Activated naive CD8-positive, alpha-beta T cell (primary cell): ENCODE measurements around the gene ADGRL3.
"Not testable (repeated sequence)": the region's sequence is repeated elsewhere in the genome, so short reads cannot be mapped to it uniquely, and the experiment has no call there.

ENCODE experiments used
- H3K27ac Mint-ChIP-seq: one replicate; pipeline ENCODE4 v1.8.0; 2021; ENCODE audit warnings: mixed read lengths
- H3K27me3 Mint-ChIP-seq: one replicate; pipeline ENCODE4 v1.8.0; 2021; ENCODE audit warnings: mixed read lengths
- H3K36me3 Mint-ChIP-seq: one replicate; pipeline ENCODE4 v1.8.0; 2021; ENCODE audit warnings: mixed read lengths
- H3K4me1 Mint-ChIP-seq: one replicate; pipeline ENCODE4 v1.8.0; 2021; ENCODE audit warnings: low read depth, mixed read lengths
- H3K4me3 Mint-ChIP-seq: one replicate; pipeline ENCODE4 v1.8.0; 2021; ENCODE audit warnings: mild to moderate bottlenecking, mixed read lengths
- H3K9me3 Mint-ChIP-seq: one replicate; pipeline ENCODE4 v1.8.0; 2021; ENCODE audit warnings: low read depth, mixed read lengths

ADGRL3 gene

DNA sequence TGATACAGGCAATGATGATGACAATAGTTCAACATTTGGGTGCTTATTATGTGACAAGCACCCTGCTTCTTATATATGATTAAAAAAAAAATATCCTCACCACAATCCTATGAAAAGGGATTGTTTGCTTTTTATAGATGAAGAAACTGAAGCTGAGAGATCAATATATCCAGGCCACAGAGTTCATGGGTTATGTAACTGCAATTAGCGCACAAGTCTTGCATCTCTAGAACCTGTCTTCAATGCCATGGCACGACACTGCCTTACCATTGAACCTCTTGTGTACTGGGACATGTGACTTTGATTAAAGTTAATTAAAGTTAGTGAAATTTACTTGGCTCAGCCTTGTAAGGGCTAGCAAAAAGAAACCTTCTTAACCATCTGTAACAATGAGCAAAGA is 599.7 kb downstream of the ADGRL3 start:
- Mint-ChIP-seq H3K27ac (no peak overlapping the region), H3K27me3 (no peaks in the 10 kb centered on the region), H3K36me3 (peaks cover 2% of the 10 kb centered on the region), H3K9me3 (peaks cover 16% of the 10 kb centered on the region), H3K4me3 (no peak overlapping the region), H3K4me1 (no peaks in the 10 kb centered on the region)

- no peak overlapping the region for H3K4me3 Mint-ChIP-seq
- H3K4me1 Mint-ChIP-seq = no peaks in the 10 kb centered on the region
- no peaks in the 10 kb centered on the region for H3K27me3 Mint-ChIP-seq
- H3K9me3 Mint-ChIP-seq = peaks cover 10% of the 10 kb centered on the region
- peaks cover 2% of the 10 kb centered on the region for H3K36me3 Mint-ChIP-seq
- no peak overlapping the region for H3K27ac Mint-ChIP-seq
Measured at GRCh38 chr4:61805227-61805626, 605.1 kb downstream of the ADGRL3 start.

GRCh38 chr4:61805979-61806378 is 605.9 kb downstream of the ADGRL3 start:
- H3K4me3 Mint-ChIP-seq = no peak overlapping the region
- H3K36me3 Mint-ChIP-seq = peaks cover 2% of the 10 kb centered on the region
- H3K4me1 Mint-ChIP-seq = no peaks in the 10 kb centered on the region
- peaks cover 10% of the 10 kb centered on the region for H3K9me3 Mint-ChIP-seq
- H3K27me3 Mint-ChIP-seq = no peaks in the 10 kb centered on the region
- H3K27ac Mint-ChIP-seq = no peak overlapping the region

DNA sequence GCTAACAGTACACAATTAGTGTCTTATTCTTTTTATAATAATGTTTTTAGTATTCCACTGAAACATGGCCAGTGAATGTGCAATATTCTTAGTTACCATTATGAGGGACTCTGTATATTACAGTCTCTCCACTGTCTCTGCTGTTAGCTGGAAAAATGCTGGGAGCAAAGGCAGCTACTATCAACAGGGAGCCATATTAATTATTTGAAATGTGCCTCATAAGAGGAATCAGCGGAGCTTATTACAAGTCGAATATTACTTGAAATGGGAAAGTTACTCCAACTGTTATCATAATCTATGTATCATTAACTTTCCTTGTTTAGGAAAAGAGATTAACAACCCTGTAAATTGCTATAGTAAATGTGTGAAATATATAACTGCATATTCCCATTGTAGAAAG is 612.0 kb downstream of the ADGRL3 start:
- H3K4me3 Mint-ChIP-seq = no peak overlapping the region

DNA sequence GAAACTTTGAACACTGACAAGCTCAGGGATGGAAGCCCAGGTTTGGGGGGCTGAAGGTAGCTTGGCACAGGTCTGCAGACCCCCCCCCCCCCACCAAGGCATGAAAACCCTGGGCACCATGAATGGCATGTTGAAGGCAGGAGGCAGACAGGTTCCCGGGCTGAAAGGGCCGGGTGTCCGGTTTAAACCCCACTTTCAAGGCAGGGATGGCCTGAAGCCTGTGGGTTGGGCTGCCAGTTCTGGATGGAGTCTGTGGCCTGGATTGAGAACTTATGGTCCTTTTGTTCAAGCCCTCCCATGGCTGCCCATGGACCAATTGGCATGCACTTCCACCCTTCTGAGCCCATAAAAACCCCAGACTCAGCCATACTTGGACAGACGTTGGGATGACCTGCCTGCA is 616.9 kb downstream of the ADGRL3 start:
- no peaks in the 10 kb centered on the region for H3K4me1 Mint-ChIP-seq
- no peak overlapping the region for H3K27ac Mint-ChIP-seq
- peaks cover 12% of the 10 kb centered on the region for H3K9me3 Mint-ChIP-seq
- H3K4me3 Mint-ChIP-seq = no peak overlapping the region
- no peaks in the 10 kb centered on the region for H3K36me3 Mint-ChIP-seq
- no peaks in the 10 kb centered on the region for H3K27me3 Mint-ChIP-seq

More for the DNA sequence above, 612.0 kb downstream of the ADGRL3 start:
- Mint-ChIP-seq H3K27me3 (no peaks in the 10 kb centered on the region), H3K27ac (no peak overlapping the region), H3K36me3 (no peaks in the 10 kb centered on the region), H3K9me3 (peaks cover 9% of the 10 kb centered on the region), H3K4me1 (no peaks in the 10 kb centered on the region)

- no peaks in the 10 kb centered on the region for H3K36me3 Mint-ChIP-seq
- H3K9me3 Mint-ChIP-seq = peaks cover 8% of the 10 kb centered on the region
- H3K4me1 Mint-ChIP-seq = no peaks in the 10 kb centered on the region
- no peak overlapping the region for H3K4me3 Mint-ChIP-seq
- no peak overlapping the region for H3K27ac Mint-ChIP-seq
- no peaks in the 10 kb centered on the region for H3K27me3 Mint-ChIP-seq
Measured at GRCh38 chr4:61820136-61820535, 620.0 kb downstream of the ADGRL3 start.

DNA sequence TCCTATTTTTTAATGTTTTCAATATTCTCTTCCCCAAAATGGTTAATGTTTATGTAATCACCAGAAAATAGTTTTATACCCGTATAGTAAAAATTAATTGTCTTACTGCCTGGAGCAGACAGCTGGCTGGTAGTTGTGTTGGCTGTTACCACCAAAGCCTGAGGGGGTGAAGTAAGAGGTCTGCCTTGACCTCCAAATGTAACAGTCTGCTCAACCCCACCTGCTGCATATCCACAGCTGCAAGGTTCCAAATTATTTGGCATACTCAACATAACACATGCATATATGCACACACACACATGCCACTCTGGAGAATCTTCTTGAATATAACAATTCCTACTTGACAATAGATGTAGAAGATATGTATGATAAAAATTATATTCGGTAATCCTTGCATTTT is 624.3 kb downstream of the ADGRL3 start:
- Mint-ChIP-seq H3K4me1 (no peaks in the 10 kb centered on the region), H3K36me3 (no peaks in the 10 kb centered on the region), H3K9me3 (no peaks in the 10 kb centered on the region), H3K27me3 (no peaks in the 10 kb centered on the region), H3K4me3 (no peak overlapping the region), H3K27ac (no peak overlapping the region)

GRCh38 chr4:61827907-61828391 is 627.8 kb downstream of the ADGRL3 start:
- Mint-ChIP-seq H3K27me3 (no peaks in the 10 kb centered on the region), H3K4me1 (no peaks in the 10 kb centered on the region)

GRCh38 chr4:61828960-61829359 is 628.8 kb downstream of the ADGRL3 start:
- H3K9me3 Mint-ChIP-seq = no peaks in the 10 kb centered on the region
- no peak overlapping the region for H3K4me3 Mint-ChIP-seq
- no peaks in the 10 kb centered on the region for H3K27me3 Mint-ChIP-seq
- H3K4me1 Mint-ChIP-seq = no peaks in the 10 kb centered on the region
- H3K36me3 Mint-ChIP-seq = no peaks in the 10 kb centered on the region
- no peak overlapping the region for H3K27ac Mint-ChIP-seq

More at GRCh38 chr4:61827907-61828391, 627.8 kb downstream of the ADGRL3 start:
- Mint-ChIP-seq H3K9me3 (no peaks in the 10 kb centered on the region), H3K36me3 (no peaks in the 10 kb centered on the region), H3K4me3 (no peak overlapping the region), H3K27ac (no peak overlapping the region)

DNA sequence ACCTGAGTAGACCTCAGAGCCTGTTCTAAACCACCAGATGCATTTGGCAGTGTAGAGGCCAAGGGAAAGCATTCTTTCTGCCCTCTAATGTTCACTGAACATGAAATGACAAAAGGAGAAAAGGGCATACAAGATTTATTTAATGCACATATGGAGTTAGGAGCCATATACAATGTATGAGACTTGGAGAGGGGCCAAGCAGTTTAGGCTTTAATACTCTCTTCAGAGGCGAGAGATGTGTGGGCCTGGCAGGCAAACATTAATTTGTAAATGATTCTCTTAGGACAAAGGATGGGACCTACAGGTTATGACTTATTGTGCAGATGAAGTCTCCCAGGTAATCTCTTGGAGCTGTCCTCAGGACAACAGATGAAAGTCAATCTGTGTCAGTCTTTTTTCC is 631.9 kb downstream of the ADGRL3 start:
- H3K4me3 Mint-ChIP-seq = no peak overlapping the region
- no peaks in the 10 kb centered on the region for H3K4me1 Mint-ChIP-seq
- no peaks in the 10 kb centered on the region for H3K9me3 Mint-ChIP-seq
- no peaks in the 10 kb centered on the region for H3K36me3 Mint-ChIP-seq
- no peak overlapping the region for H3K27ac Mint-ChIP-seq
- H3K27me3 Mint-ChIP-seq = no peaks in the 10 kb centered on the region

DNA sequence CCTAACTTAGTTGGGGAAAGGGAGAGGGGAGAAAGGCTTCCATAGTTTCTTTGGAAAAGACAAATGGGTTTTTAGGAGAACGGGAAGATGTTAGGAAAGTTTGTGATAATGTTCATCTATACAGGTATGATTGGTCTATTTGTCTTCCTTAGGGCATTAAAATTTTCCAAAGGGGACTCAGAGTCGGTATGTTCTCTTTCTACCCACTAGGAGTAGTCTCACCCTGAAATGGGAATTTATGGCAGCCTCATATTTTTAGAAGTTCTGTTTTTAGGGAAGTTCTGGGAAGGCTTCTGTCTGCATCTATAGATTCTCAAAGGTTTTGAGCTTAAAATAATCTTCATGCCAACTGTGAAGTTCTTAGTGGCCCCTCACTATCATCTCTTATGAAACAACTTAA is 637.3 kb downstream of the ADGRL3 start:
- H3K36me3 Mint-ChIP-seq = no peaks in the 10 kb centered on the region
- no peak overlapping the region for H3K27ac Mint-ChIP-seq

GRCh38 chr4:61838072-61838471 is 637.9 kb downstream of the ADGRL3 start:
- no peaks in the 10 kb centered on the region for H3K4me1 Mint-ChIP-seq
- no peaks in the 10 kb centered on the region for H3K36me3 Mint-ChIP-seq
- no peak overlapping the region for H3K4me3 Mint-ChIP-seq
- peaks cover 10% of the 10 kb centered on the region for H3K9me3 Mint-ChIP-seq
- no peak overlapping the region for H3K27ac Mint-ChIP-seq
- no peaks in the 10 kb centered on the region for H3K27me3 Mint-ChIP-seq

More for the DNA sequence above, 637.3 kb downstream of the ADGRL3 start:
- no peak overlapping the region for H3K4me3 Mint-ChIP-seq
- no peaks in the 10 kb centered on the region for H3K4me1 Mint-ChIP-seq
- no peaks in the 10 kb centered on the region for H3K27me3 Mint-ChIP-seq
- H3K9me3 Mint-ChIP-seq = peaks cover 6% of the 10 kb centered on the region

GRCh38 chr4:61841714-61842113 is 641.6 kb downstream of the ADGRL3 start:
- H3K4me3 Mint-ChIP-seq = no peak overlapping the region
- no peaks in the 10 kb centered on the region for H3K4me1 Mint-ChIP-seq
- H3K27me3 Mint-ChIP-seq = no peaks in the 10 kb centered on the region
- H3K27ac Mint-ChIP-seq = no peak overlapping the region
- H3K9me3 Mint-ChIP-seq = peaks cover 10% of the 10 kb centered on the region
- H3K36me3 Mint-ChIP-seq = no peaks in the 10 kb centered on the region

DNA sequence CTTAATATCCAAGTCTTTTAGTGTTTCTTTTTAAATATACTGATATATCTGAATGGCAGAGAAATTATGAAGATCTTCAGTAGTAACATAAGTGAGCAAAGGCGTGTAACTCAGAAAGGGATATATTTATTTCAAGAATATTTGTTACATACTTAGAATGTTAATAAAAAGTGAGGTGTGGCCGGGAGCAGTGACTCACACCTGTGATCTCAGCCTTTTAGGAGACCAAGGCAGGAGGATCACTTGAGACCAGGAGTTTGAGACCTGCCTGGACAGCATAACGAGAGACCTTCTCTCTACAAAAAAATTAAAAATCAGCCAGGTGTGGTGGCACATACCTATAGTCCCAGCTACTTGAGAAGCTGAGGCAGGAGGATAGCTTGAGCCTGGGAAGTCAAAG is 651.0 kb downstream of the ADGRL3 start:
- Mint-ChIP-seq H3K27ac (no peak overlapping the region), H3K27me3 (no peaks in the 10 kb centered on the region), H3K36me3 (no peaks in the 10 kb centered on the region), H3K4me3 (no peak overlapping the region), H3K4me1 (no peaks in the 10 kb centered on the region), H3K9me3 (peaks cover 12% of the 10 kb centered on the region)

DNA sequence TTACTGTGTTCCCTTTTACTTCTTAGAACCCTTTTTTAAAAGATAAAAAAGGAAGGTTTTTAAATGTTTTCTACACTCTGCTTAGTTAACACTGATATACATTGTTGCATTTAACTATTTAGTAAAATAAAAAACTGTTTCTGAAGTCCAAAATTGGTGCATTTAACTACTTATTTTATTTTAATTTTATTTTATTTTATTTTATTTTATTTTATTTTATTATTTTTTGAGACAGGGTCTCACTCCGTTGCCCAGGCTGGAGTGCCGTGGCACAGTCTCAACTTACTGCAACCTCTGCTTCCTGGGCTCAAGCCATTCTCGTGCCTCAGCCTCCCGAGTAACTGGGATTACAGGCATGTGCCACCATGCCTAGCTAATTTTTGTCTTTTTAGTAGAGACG is 652.0 kb downstream of the ADGRL3 start:
- not testable (repeated sequence) for H3K4me3 Mint-ChIP-seq, H3K27ac Mint-ChIP-seq, H3K4me1 Mint-ChIP-seq

DNA sequence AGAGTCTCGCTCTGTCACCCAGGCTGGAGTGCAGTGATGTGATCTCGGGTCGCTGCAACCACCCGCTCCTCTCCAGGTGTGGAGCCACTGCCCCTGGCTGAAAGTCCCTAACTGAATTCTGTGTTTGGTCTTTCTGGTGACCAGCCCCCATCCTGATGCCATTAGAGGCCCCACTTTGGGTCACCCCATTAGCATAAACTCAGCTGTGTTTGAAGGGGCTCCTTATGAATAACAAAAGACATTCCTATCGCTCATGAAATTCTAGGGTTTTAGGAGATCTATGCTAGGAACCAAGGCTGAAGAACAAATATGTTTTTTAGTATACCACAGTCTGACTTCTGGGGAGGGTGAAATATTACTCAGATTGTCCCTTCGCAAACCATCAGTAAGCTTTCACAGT is 652.9 kb downstream of the ADGRL3 start:
- peaks cover 16% of the 10 kb centered on the region for H3K9me3 Mint-ChIP-seq
- H3K4me3 Mint-ChIP-seq = no peak overlapping the region
- no peaks in the 10 kb centered on the region for H3K36me3 Mint-ChIP-seq
- no peaks in the 10 kb centered on the region for H3K4me1 Mint-ChIP-seq
- H3K27me3 Mint-ChIP-seq = no peaks in the 10 kb centered on the region
- no peak overlapping the region for H3K27ac Mint-ChIP-seq

More for the DNA sequence above, 652.0 kb downstream of the ADGRL3 start:
- H3K9me3 Mint-ChIP-seq = peaks cover 12% of the 10 kb centered on the region
- not testable (repeated sequence) for H3K27me3 Mint-ChIP-seq, H3K36me3 Mint-ChIP-seq
